ENCODE results near the gene IPCEF1.

Gene IPCEF1

GRCh38 chr6:154140743-154141142, 215.9 kb downstream of the IPCEF1 start:
- H3F3A ChIP-seq (ENCODE audit: low read depth) = no peaks in the 10 kb centered on the region
- no peaks in the 10 kb centered on the region for H3K9me3 ChIP-seq (ENCODE audit: insufficient read depth, low read depth, low read length)
- H3K4me2 ChIP-seq (ENCODE audit: low read depth, low read length, poor library complexity, severe bottlenecking) = no peak overlapping the region
- H3K9me2 ChIP-seq (replicated peaks; ENCODE audit: low read depth, low read length) = no peaks in the 10 kb centered on the region
- H2AFZ ChIP-seq (ENCODE audit: low read length) = no peak overlapping the region
- TF ChIP-seq EZH2phosphoT487 (IDR thresholded peaks at IDR 0.05; ENCODE audit: borderline replicate concordance) (no peak), CTCF (conservative IDR thresholded peaks at IDR 0.05; ENCODE audit: low read length) (no peak)
- H3K36me3 ChIP-seq (ENCODE audit: insufficient read depth, low read length) = no peaks in the 10 kb centered on the region
- no peak overlapping the region for H3K4me3 ChIP-seq (ENCODE audit: low read length, poor library complexity, severe bottlenecking)
- H4K20me1 ChIP-seq (ENCODE audit: insufficient read depth, low read length, poor library complexity, severe bottlenecking) = no peaks in the 10 kb centered on the region
- H3K79me2 ChIP-seq (ENCODE audit: insufficient read depth, low read length) = no peaks in the 10 kb centered on the region
- H3K4me1 ChIP-seq (ENCODE audit: insufficient read depth, low read length, poor library complexity, severe bottlenecking) = no peaks in the 10 kb centered on the region
- H3K27me3 ChIP-seq (ENCODE audit: insufficient read depth, low read length, poor library complexity, severe bottlenecking) = no peaks in the 10 kb centered on the region
- no peak overlapping the region for H3K9ac ChIP-seq (ENCODE audit: low read depth, low read length, poor library complexity, severe bottlenecking)

- H3K4me2 ChIP-seq (ENCODE audit: low read depth, low read length, poor library complexity, severe bottlenecking) = no peak overlapping the region
These were observed 216.7 kb downstream of the IPCEF1 start for GRCh38 chr6:154139892-154140291.

GRCh38 chr6:154138793-154139192, 217.8 kb downstream of the IPCEF1 start:
- Histone ChIP-seq H3K9me3 (ENCODE audit: insufficient read depth, low read depth, low read length) (no peaks in the 10 kb centered on the region), H2AFZ (ENCODE audit: low read length) (no peak overlapping the region), H3K4me2 (ENCODE audit: low read depth, low read length, poor library complexity, severe bottlenecking) (no peak overlapping the region), H3K27me3 (ENCODE audit: insufficient read depth, low read length, poor library complexity, severe bottlenecking) (no peaks in the 10 kb centered on the region), H4K20me1 (ENCODE audit: insufficient read depth, low read length, poor library complexity, severe bottlenecking) (no peaks in the 10 kb centered on the region), H3K9me2 (replicated peaks; ENCODE audit: low read depth, low read length) (no peaks in the 10 kb centered on the region), H3K9ac (ENCODE audit: low read depth, low read length, poor library complexity, severe bottlenecking) (no peak overlapping the region), H3K4me1 (ENCODE audit: insufficient read depth, low read length, poor library complexity, severe bottlenecking) (no peaks in the 10 kb centered on the region), H3K36me3 (ENCODE audit: insufficient read depth, low read length) (no peaks in the 10 kb centered on the region), H3K4me3 (ENCODE audit: low read length, poor library complexity, severe bottlenecking) (no peak overlapping the region), H3K79me2 (ENCODE audit: insufficient read depth, low read length) (no peaks in the 10 kb centered on the region), H3F3A (ENCODE audit: low read depth) (no peaks in the 10 kb centered on the region)
- TF ChIP-seq EZH2phosphoT487 (IDR thresholded peaks at IDR 0.05; ENCODE audit: borderline replicate concordance) (no peak), CTCF (conservative IDR thresholded peaks at IDR 0.05; ENCODE audit: low read length) (no peak)

More at GRCh38 chr6:154139892-154140291, 216.7 kb downstream of the IPCEF1 start:
- Histone ChIP-seq H3K79me2 (ENCODE audit: insufficient read depth, low read length) (no peaks in the 10 kb centered on the region), H4K20me1 (ENCODE audit: insufficient read depth, low read length, poor library complexity, severe bottlenecking) (no peaks in the 10 kb centered on the region), H3F3A (ENCODE audit: low read depth) (no peaks in the 10 kb centered on the region), H3K9me3 (ENCODE audit: insufficient read depth, low read depth, low read length) (no peaks in the 10 kb centered on the region), H3K4me3 (ENCODE audit: low read length, poor library complexity, severe bottlenecking) (no peak overlapping the region), H3K36me3 (ENCODE audit: insufficient read depth, low read length) (no peaks in the 10 kb centered on the region), H3K27me3 (ENCODE audit: insufficient read depth, low read length, poor library complexity, severe bottlenecking) (no peaks in the 10 kb centered on the region), H2AFZ (ENCODE audit: low read length) (no peak overlapping the region), H3K4me1 (ENCODE audit: insufficient read depth, low read length, poor library complexity, severe bottlenecking) (no peaks in the 10 kb centered on the region), H3K9me2 (replicated peaks; ENCODE audit: low read depth, low read length) (no peaks in the 10 kb centered on the region), H3K9ac (ENCODE audit: low read depth, low read length, poor library complexity, severe bottlenecking) (no peak overlapping the region)
- TF ChIP-seq EZH2phosphoT487 (IDR thresholded peaks at IDR 0.05; ENCODE audit: borderline replicate concordance) (no peak), CTCF (conservative IDR thresholded peaks at IDR 0.05; ENCODE audit: low read length) (no peak)
